Measurements from ENCODE around the gene MAST1.

The MAST1 gene

DNA sequence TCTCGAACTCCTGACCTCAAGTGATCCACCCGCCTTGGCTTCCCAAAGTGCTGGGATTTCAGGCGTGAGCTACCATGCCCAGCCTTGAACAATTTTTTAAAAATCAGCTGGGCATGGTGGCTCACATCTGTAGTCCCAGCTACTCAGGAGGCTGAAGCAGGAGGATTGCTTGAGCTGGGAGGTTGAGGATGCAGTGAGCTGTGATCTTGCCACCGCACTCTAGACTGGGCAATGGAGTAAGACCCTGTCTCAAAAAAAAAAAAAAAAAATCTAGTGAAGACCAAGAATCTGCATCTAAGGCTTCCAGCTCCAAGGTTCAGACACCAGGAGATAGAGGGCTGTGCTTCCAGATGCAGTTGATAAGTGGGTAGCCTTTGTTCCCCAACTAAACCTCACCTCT is 25.8 kb downstream of the MAST1 start:
- H3K9me3 ChIP-seq = no peaks in the 10 kb centered on the region
- H3K36me3 ChIP-seq = peaks cover 19% of the 10 kb centered on the region
- TF ChIP-seq, protein P1, sequence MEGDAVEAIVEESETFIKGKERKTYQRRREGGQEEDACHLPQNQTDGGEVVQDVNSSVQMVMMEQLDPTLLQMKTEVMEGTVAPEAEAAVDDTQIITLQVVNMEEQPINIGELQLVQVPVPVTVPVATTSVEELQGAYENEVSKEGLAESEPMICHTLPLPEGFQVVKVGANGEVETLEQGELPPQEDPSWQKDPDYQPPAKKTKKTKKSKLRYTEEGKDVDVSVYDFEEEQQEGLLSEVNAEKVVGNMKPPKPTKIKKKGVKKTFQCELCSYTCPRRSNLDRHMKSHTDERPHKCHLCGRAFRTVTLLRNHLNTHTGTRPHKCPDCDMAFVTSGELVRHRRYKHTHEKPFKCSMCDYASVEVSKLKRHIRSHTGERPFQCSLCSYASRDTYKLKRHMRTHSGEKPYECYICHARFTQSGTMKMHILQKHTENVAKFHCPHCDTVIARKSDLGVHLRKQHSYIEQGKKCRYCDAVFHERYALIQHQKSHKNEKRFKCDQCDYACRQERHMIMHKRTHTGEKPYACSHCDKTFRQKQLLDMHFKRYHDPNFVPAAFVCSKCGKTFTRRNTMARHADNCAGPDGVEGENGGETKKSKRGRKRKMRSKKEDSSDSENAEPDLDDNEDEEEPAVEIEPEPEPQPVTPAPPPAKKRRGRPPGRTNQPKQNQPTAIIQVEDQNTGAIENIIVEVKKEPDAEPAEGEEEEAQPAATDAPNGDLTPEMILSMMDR (IDR thresholded peaks at IDR 0.05; ENCODE audit: low read depth, low read length) = no peak
- no peak overlapping the region for H3K4me3 ChIP-seq (ENCODE audit: low read depth, low read length)
- H3K27me3 ChIP-seq = no peaks in the 10 kb centered on the region
- DNase-seq = no peak
- no peaks in the 10 kb centered on the region for H3K4me1 ChIP-seq

DNA sequence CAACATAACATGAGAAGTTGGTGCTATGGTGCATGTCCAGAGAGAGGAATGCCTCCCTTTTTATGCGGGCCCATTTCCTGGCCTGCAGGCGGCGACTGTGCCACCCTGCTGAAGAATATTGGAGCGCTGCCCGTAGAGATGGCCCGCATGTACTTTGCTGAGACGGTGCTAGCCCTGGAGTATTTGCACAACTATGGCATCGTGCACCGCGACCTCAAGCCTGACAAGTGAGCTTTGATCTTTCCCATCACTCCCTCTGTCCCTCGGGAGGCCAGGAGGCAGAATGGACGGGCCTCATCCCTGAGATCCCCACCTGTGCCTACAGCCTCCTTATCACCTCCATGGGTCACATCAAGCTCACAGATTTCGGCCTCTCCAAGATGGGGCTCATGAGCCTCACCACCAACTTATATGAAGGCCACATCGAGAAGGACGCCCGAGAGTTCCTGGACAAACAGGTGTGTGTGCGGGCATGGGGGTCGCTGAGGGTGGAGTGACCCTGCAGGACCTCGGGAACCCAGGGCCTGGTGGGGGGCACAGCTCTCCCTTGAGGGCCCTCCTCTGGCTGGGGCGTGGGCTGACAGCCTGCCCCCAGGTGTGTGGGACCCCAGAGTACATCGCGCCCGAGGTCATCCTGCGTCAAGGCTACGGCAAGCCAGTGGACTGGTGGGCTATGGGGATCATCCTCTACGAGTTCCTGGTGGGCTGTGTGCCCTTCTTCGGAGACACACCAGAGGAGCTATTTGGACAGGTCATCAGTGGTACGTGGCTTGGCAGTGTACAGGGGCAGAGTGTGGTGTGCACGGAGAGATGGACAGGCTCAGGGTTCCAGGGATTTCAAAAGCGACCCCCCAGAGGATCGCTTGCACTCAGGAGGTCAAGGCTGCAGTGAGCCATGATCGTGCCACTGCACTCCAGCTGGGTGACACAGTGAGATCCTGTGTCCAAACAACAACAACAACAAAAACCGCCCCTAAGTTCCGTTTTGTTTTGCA is 26.7 kb downstream of the MAST1 start:
- H3K27me3 ChIP-seq = no peaks in the 10 kb centered on the region
- no peak overlapping the region for H3K4me3 ChIP-seq (ENCODE audit: low read depth, low read length)
- H3K36me3 ChIP-seq = peaks cover 25% of the 10 kb centered on the region
- no peaks in the 10 kb centered on the region for H3K9me3 ChIP-seq
- no peak for DNase-seq
- no peaks in the 10 kb centered on the region for H3K4me1 ChIP-seq
- TF ChIP-seq, protein P1 (IDR thresholded peaks at IDR 0.05; ENCODE audit: low read depth, low read length) = no peak

DNA sequence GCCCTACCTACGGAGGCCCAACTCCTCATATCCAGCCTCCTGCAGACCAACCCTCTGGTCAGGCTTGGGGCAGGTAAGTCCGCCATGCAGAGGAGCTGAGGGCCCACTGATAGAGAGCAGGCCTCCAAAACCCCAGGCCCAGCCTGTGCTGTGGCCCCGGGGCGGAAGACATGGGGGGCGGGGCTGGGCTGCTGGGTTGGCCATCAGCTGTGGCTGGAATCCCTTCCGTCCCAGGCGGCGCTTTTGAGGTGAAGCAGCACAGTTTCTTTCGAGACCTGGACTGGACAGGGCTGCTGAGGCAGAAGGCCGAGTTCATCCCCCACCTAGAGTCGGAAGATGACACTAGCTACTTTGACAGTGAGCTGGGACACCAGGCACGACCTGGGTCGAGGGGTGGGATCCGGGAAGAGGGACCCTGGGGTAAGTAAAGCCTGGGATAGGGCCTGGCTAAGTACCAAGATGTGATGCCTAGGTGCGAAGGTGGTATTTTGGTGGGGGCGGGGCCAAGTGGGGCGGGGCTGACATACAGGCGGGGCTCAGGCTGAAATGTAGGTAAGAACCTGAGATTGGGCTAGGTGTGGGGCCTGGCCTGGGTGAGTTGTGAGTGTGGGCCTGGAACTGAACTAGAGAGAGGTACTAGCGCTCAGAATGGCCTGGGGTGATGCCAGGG is 27.6 kb downstream of the MAST1 start:
- Histone ChIP-seq H3K36me3 (peaks cover 21% of the 10 kb centered on the region), H3K4me3 (ENCODE audit: low read depth, low read length) (no peak overlapping the region), H3K27me3 (no peaks in the 10 kb centered on the region), H3K9me3 (no peaks in the 10 kb centered on the region), H3K4me1 (no peaks in the 10 kb centered on the region)
- no peak for DNase-seq
- TF ChIP-seq, protein P1 (IDR thresholded peaks at IDR 0.05; ENCODE audit: low read depth, low read length) = no peak

DNA sequence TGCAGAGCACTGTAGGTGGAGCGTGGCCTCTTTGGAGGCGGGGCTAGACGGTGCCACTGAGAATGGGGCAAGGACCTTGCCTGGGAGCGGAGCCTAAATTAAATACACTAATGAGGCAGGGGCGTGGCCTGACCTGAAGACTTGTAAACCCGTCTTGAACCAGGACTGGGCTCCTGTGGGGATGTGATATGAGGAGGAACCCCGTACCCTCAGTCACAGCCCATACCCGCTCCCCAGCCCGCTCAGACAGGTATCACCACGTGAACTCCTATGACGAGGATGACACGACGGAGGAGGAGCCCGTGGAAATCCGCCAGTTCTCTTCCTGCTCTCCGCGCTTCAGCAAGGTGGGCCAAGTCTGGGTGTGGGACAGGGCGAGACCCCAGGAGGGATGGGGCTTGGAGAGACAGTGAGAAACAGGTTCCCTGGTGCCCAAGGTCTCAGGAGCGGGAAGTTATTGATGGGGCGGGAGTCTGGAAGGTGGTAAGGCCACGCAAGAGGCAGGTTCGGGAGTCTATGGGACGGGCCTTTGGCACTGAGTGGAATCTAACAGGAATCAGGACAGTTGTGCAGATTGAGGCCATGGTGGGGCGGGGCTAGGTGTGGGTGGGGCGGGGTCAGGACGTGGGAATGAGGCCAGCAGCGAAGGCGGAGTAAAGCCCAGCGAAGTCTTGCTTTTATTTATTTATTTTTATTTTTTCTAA is 28.3 kb downstream of the MAST1 start:
- H3K9me3 ChIP-seq = no peaks in the 10 kb centered on the region
- no peak overlapping the region for H3K4me3 ChIP-seq (ENCODE audit: low read depth, low read length)
- peaks cover 21% of the 10 kb centered on the region for H3K36me3 ChIP-seq
- H3K4me1 ChIP-seq = no peaks in the 10 kb centered on the region
- no peaks in the 10 kb centered on the region for H3K27me3 ChIP-seq
- TF ChIP-seq, protein P1 (IDR thresholded peaks at IDR 0.05; ENCODE audit: low read depth, low read length) = no peak
- no peak for DNase-seq

DNA sequence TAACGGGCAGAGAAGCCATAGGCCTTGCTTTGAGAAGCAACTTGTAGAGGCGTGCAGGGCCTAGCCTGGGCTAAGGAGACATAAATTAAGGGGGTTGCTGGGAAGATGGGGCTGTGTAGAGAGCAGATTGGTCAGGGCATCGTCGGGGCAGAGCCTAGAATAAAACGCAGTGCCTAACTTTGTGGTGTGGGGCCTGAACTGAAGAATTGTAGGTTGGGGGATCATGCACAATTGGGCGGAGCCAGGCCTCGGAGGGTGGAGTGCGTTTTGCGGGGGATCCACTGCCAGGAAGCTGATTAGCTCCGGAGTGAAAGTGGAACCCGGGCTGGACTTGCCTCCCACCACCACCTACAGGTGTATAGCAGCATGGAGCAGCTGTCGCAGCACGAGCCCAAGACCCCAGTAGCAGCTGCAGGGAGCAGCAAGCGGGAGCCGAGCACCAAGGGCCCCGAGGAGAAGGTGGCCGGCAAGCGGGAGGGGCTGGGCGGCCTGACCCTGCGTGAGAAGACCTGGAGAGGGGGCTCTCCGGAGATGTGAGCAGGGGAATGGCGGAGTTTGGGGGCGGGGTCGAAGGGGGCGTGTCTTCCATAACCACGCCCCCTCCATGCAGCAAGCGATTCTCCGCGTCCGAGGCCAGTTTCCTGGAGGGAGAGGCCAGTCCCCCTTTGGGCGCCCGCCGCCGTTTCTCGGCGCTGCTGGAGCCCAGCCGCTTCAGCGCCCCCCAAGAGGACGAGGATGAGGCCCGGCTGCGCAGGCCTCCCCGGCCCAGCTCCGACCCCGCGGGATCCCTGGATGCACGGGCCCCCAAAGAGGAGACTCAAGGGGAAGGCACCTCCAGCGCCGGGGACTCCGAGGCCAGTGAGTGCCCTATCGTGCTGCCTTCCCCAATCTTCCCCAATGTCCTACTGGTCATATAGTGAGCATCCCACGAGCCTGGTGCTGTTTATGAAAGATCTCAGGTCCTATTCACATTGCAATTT is 29.1 kb downstream of the MAST1 start:
- DNase-seq = no peak
- H3K36me3 ChIP-seq = peaks cover 21% of the 10 kb centered on the region
- no peaks in the 10 kb centered on the region for H3K27me3 ChIP-seq
- no peak overlapping the region for H3K4me3 ChIP-seq (ENCODE audit: low read depth, low read length)
- H3K4me1 ChIP-seq = no peaks in the 10 kb centered on the region
- TF ChIP-seq, protein P1 (IDR thresholded peaks at IDR 0.05; ENCODE audit: low read depth, low read length) = no peak
- no peaks in the 10 kb centered on the region for H3K9me3 ChIP-seq

Data from BE2C (cell line).